Measurements from ENCODE around the gene SLC25A28. TPM values are rescaled to one million over a fixed set of nuclear protein-coding genes. Genes with fewer than 3 reads are reported as not detected.

The SLC25A28 gene
- total and polyA plus RNA-seq, 2 experiments from 2014 or later: 12.4 to 15.5 TPM

DNA sequence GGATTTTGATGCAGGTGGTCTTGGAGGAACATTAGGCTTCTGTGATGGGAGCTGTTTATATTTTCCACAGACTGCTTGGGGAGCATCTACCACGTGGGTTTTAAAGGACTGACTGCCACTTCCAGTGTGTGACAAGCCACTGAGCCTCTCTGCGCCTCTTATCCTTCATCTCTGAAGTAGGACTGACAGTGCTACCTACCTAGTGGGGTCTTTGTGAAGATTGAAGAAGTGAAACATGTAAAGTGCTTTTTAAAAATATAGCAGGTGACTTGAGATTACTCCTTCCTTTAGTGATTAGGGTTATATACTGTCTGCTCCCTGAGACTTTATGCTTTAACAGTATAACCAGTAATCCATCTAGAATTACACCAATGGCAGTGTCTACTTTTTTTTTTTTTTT is 57.6 kb downstream of the SLC25A28 start (continued):
- TF ChIP-seq, protein P1, sequence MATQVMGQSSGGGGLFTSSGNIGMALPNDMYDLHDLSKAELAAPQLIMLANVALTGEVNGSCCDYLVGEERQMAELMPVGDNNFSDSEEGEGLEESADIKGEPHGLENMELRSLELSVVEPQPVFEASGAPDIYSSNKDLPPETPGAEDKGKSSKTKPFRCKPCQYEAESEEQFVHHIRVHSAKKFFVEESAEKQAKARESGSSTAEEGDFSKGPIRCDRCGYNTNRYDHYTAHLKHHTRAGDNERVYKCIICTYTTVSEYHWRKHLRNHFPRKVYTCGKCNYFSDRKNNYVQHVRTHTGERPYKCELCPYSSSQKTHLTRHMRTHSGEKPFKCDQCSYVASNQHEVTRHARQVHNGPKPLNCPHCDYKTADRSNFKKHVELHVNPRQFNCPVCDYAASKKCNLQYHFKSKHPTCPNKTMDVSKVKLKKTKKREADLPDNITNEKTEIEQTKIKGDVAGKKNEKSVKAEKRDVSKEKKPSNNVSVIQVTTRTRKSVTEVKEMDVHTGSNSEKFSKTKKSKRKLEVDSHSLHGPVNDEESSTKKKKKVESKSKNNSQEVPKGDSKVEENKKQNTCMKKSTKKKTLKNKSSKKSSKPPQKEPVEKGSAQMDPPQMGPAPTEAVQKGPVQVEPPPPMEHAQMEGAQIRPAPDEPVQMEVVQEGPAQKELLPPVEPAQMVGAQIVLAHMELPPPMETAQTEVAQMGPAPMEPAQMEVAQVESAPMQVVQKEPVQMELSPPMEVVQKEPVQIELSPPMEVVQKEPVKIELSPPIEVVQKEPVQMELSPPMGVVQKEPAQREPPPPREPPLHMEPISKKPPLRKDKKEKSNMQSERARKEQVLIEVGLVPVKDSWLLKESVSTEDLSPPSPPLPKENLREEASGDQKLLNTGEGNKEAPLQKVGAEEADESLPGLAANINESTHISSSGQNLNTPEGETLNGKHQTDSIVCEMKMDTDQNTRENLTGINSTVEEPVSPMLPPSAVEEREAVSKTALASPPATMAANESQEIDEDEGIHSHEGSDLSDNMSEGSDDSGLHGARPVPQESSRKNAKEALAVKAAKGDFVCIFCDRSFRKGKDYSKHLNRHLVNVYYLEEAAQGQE (IDR thresholded peaks at IDR 0.05; ENCODE audit: unreplicated experiment): no peak
- no peak for TF ChIP-seq POLR2AphosphoS5 (IDR thresholded peaks at IDR 0.05; ENCODE audit: low read depth)

Small RNAs within 50 kb of the gene (small RNA-seq; reads per million reads assigned to genes)
- gene AL133353.1 (ENCODE audit: low replicate concordance): not detected

Other genes with a start within 250 kb of the SLC25A28 start
- gene GOT1, start 189.8 kb downstream of the SLC25A28 start, total RNA-seq (2014; rRNA removed; shearing (Covaris generic)): 29.4 and 36.8 TPM in 2 replicates
- gene GOT1, start 189.8 kb downstream of the SLC25A28 start, polyA plus RNA-seq (2016; fragmentation: Nextera tagmentation; extraction: Ambion mirVana): 31.8 and 37.7 TPM in 2 replicates
- not detected in 2 replicates for gene NKX2-3, start 87.5 kb downstream of the SLC25A28 start, total RNA-seq (2014; rRNA removed; shearing (Covaris generic))
- not detected in 2 replicates for gene NKX2-3, start 87.5 kb downstream of the SLC25A28 start, polyA plus RNA-seq (2016; fragmentation: Nextera tagmentation; extraction: Ambion mirVana)
- 11.8 and 12.6 TPM in 2 replicates for gene ENTPD7, start 39.1 kb upstream of the SLC25A28 start, total RNA-seq (2014; rRNA removed; shearing (Covaris generic))
- 1.0 and 1.7 TPM in 2 replicates for gene ENTPD7, start 39.1 kb upstream of the SLC25A28 start, polyA plus RNA-seq (2016; fragmentation: Nextera tagmentation; extraction: Ambion mirVana)
- 38.1 and 39.5 TPM in 2 replicates for gene COX15, start 111.7 kb upstream of the SLC25A28 start, total RNA-seq (2014; rRNA removed; shearing (Covaris generic))
- gene COX15, start 111.7 kb upstream of the SLC25A28 start, polyA plus RNA-seq (2016; fragmentation: Nextera tagmentation; extraction: Ambion mirVana): 15.7 and 22.3 TPM in 2 replicates
- gene CUTC, start 111.8 kb upstream of the SLC25A28 start, total RNA-seq (2014; rRNA removed; shearing (Covaris generic)): 20.2 and 25.8 TPM in 2 replicates
- 30.4 and 31.6 TPM in 2 replicates for gene CUTC, start 111.8 kb upstream of the SLC25A28 start, polyA plus RNA-seq (2016; fragmentation: Nextera tagmentation; extraction: Ambion mirVana)
- gene ABCC2, start 162.2 kb upstream of the SLC25A28 start, total RNA-seq (2014; rRNA removed; shearing (Covaris generic)): 0.45 and 1.0 TPM in 2 replicates
- 1.3 and 2.4 TPM in 2 replicates for gene ABCC2, start 162.2 kb upstream of the SLC25A28 start, polyA plus RNA-seq (2016; fragmentation: Nextera tagmentation; extraction: Ambion mirVana)